ENCODE results near the gene CTDSP2.

The CTDSP2 gene

DNA sequence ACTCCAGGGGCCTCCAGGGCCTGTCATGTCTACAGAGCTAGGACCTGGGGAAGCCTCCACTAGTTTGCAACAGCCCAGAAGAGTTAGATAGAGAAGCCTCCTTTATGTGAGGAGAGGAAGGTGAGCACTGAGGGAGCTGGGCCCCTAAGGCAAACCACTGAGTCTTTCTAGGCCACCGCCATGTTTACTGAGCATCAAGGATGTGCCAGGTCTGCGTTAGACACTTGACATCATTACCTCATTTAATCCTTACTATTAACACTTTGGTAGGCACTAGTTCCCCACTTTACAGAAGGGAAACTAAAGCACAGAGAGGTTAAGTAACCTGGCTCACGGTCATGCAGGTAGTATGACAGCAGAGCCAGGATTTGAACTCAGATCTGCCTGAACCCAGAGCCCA, 12.9 kb downstream of the CTDSP2 start:
- Histone ChIP-seq H3K27me3 (no peaks in the 10 kb centered on the region), H3K36me3 (peaks cover 7 to 13% (median 8%) of the 10 kb centered on the region in 3 donors), H3K4me1 (peaks cover 16 to 100% (median 97%) of the 10 kb centered on the region in 4 donors), H3K27ac (peak overlapping the region; percentile 61 to 100), H3K9me3 (no peaks in the 10 kb centered on the region), H3K4me3 (peak overlapping the region in 1 of 2 donors; percentile 21)
- intact Hi-C loops (cut with DNase I; ENCODE audit: low total_unique reads) = no loop called here
- TF ChIP-seq, protein P1, sequence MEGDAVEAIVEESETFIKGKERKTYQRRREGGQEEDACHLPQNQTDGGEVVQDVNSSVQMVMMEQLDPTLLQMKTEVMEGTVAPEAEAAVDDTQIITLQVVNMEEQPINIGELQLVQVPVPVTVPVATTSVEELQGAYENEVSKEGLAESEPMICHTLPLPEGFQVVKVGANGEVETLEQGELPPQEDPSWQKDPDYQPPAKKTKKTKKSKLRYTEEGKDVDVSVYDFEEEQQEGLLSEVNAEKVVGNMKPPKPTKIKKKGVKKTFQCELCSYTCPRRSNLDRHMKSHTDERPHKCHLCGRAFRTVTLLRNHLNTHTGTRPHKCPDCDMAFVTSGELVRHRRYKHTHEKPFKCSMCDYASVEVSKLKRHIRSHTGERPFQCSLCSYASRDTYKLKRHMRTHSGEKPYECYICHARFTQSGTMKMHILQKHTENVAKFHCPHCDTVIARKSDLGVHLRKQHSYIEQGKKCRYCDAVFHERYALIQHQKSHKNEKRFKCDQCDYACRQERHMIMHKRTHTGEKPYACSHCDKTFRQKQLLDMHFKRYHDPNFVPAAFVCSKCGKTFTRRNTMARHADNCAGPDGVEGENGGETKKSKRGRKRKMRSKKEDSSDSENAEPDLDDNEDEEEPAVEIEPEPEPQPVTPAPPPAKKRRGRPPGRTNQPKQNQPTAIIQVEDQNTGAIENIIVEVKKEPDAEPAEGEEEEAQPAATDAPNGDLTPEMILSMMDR (IDR thresholded peaks at IDR 0.05) = no peak
- no peak for DNase-seq

DNA sequence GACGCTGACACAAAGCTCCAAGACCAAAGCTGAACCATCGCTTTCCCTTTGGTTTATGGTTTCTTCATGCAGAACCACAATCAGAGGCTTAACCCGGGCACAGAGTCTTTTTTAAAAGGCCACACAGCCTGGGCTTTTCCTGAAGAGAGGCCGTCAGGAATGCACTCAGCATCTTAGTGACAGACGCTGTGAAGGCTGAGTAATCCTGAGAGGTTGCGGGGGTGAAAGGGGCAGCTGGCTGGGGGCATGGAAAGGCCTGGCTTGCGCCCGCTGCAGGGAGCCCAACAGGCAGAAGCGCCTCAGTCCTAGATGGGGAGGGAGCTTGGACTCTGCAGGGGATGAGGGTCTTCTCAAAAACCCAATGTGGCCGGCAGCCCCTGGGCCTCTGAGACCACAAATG, 13.6 kb downstream of the CTDSP2 start:
- Histone ChIP-seq H3K4me3 (peak overlapping the region in 1 of 2 donors; percentile 21), H3K27me3 (no peaks in the 10 kb centered on the region), H3K36me3 (peaks cover 14 to 15% (median 15%) of the 10 kb centered on the region in 3 donors), H3K9me3 (no peaks in the 10 kb centered on the region), H3K4me1 (peaks cover 16 to 100% (median 92%) of the 10 kb centered on the region in 4 donors), H3K27ac (peak overlapping the region; percentile 61 to 100)
- DNase-seq = peak in 1 of 2 donors; percentile 63
- TF ChIP-seq, protein P1 (IDR thresholded peaks at IDR 0.05) = no peak
- intact Hi-C loops (cut with DNase I; ENCODE audit: low total_unique reads) = no loop called here

DNA sequence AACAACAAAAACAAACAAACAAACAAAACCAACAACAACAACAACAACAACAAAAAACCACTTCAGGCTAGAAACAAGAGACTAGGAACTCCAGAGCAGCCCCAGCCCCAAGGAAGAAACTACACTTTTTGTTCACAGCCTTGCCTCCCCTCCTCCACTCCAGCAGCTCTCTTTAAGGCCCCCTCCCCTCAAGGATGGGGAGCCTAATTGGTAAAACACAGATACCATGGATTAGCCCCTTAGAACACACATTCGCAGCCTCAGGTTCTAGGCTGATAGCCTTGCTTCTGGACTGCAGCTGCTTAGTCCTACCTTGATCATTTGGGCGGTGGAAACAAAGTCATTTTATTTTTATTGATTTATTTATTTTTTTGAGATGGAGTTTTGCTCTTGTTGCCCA, 16.1 kb downstream of the CTDSP2 start:
- H3K4me1 ChIP-seq = peaks cover 8 to 95% (median 79%) of the 10 kb centered on the region in 4 donors
- intact Hi-C loops (cut with DNase I; ENCODE audit: low total_unique reads) = loop anchor here (2.0 kb wide), 1 partner anchor 74 kb away; no protein-coding TSS in a partner anchor
- peak overlapping the region; percentile 61 to 100 for H3K27ac ChIP-seq

DNA sequence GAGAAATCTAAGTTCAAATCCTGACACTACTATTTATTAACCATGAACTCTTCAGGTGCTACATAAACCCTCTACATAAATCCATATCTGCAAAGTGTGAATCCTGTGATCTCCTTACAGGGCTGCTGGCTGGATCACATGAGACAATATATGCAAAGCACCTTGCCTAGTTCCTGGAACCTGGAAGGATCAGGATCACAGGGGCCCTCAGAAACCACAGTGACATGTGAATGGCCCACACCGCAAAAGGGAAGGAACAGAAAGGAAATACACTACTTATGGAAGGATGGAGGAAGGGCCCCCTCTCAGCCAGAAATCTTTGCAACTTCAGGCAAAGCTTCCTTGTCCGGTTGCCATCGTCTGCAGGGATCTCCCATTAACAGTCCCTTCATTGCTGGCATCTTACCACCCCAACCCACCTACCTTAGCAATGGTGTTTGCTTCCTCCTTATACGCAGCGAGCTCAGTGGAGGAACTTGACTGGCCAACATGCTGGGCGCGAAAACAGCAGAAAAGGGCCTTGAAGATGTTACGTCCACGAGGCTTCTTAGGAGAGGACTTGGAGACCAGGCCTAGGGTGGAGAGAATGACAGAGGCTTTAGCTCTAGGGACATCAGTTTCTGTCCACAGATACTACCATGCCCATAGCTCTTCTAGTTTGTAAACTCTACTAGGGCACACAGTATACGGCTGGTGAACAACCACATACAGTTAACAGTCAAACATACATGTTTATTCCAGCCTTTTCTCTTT, 17.3 kb downstream of the CTDSP2 start:
- H3K4me1 ChIP-seq = peaks cover 8 to 83% (median 73%) of the 10 kb centered on the region in 4 donors
- no peak for DNase-seq
- H3K9me3 ChIP-seq = no peaks in the 10 kb centered on the region
- H3K4me3 ChIP-seq = peak overlapping the region in 1 of 2 donors; percentile 4
- H3K27ac ChIP-seq = peak overlapping the region; percentile 12 to 100
- no peaks in the 10 kb centered on the region for H3K27me3 ChIP-seq
- TF ChIP-seq, protein P1 (IDR thresholded peaks at IDR 0.05) = no peak
- H3K36me3 ChIP-seq = peaks cover 52 to 53% (median 52%) of the 10 kb centered on the region in 3 donors
- intact Hi-C loops (cut with DNase I; ENCODE audit: low total_unique reads) = no loop called here

More for the DNA sequence above, 16.1 kb downstream of the CTDSP2 start:
- no peaks in the 10 kb centered on the region for H3K9me3 ChIP-seq
- H3K36me3 ChIP-seq = peaks cover 40 to 41% (median 40%) of the 10 kb centered on the region in 3 donors
- H3K27me3 ChIP-seq = no peaks in the 10 kb centered on the region
- H3K4me3 ChIP-seq = peak overlapping the region in 1 of 2 donors; percentile 5
- TF ChIP-seq, protein P1 (IDR thresholded peaks at IDR 0.05) = no peak
- DNase-seq = no peak

DNA sequence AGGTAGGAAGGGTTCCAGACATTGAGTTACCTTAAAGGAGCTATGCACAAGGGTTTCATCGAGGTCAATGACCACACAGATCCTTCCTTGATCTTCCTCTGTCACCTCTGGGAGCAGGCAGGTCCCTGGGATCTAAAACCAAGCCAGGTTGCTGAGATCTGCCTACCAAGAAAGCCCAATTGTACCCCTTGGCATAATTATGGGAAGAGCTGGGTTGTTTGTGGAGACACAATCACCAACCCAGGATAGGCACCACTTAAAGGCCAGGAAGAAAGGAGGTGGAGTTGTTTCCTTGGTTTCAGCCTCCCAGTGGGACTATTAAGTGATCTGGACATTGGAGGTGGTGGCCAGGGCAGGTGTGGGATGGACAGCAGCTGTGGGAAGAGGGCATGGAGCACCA, 19.6 kb downstream of the CTDSP2 start:
- Histone ChIP-seq H3K27me3 (no peaks in the 10 kb centered on the region), H3K9me3 (no peaks in the 10 kb centered on the region), H3K4me1 (peaks cover 3 to 68% (median 54%) of the 10 kb centered on the region in 4 donors), H3K36me3 (peaks cover 74 to 75% (median 75%) of the 10 kb centered on the region in 3 donors), H3K4me3 (no peak overlapping the region), H3K27ac (peak overlapping the region; percentile 7 to 38)
- TF ChIP-seq, protein P1 (IDR thresholded peaks at IDR 0.05) = no peak
- intact Hi-C loops (cut with DNase I; ENCODE audit: low total_unique reads) = no loop called here
- no peak for DNase-seq
